ENCODE measurements around the gene KLHDC1.
A peak's percentile ranks its signal among the peaks of the same experiment; 100 is the strongest.

KLHDC1 gene

GRCh38 chr14:49692811-49693734, at the start of gene KLHDC1 (continued):
- TF ChIP-seq ZNF596 (tag by site-specific recombination; IDR thresholded peaks at IDR 0.05) (peak; percentile 24; the same call in 1 of the 2 replicates), ZNF280C (tag by site-specific recombination; IDR thresholded peaks at IDR 0.05) (no peak), RBAK (tag by site-specific recombination; IDR thresholded peaks at IDR 0.05) (no peak), ZSCAN30 (tag by site-specific recombination; IDR thresholded peaks at IDR 0.05) (0 out of 2 replicates have a peak, but pooled peaks have one; percentile 50), ZNF280D (tag by site-specific recombination; IDR thresholded peaks at IDR 0.05) (no peak), PBX3 (CRISPR knock-in tag; IDR thresholded peaks at IDR 0.05) (0 out of 2 replicates have a peak, but pooled peaks have one; percentile 28), CTCF (tag by site-specific recombination; IDR thresholded peaks at IDR 0.05) (no peak), ZNF169 (tag by site-specific recombination; IDR thresholded peaks at IDR 0.05) (no peak), HOXC10 (CRISPR knock-in tag; IDR thresholded peaks at IDR 0.05) (no peak), SP7 (tag by site-specific recombination; IDR thresholded peaks at IDR 0.05) (peak; percentile 42; the same call in 1 of the 2 replicates), ZNF777 (tag by site-specific recombination; IDR thresholded peaks at IDR 0.05; ENCODE audit: borderline replicate concordance) (peak; percentile 74; the same call in 1 of the 2 replicates), MEIS1 (CRISPR knock-in tag; IDR thresholded peaks at IDR 0.05; ENCODE audit: borderline replicate concordance) (no peak), ZNF585B (tag by site-specific recombination; IDR thresholded peaks at IDR 0.05) (no peak), ZNF37A (tag by site-specific recombination; IDR thresholded peaks at IDR 0.05) (no peak), PRDM4 (tag by site-specific recombination; IDR thresholded peaks at IDR 0.05) (0 out of 2 replicates have a peak, but pooled peaks have one; percentile 58), KLF7 (tag by site-specific recombination; IDR thresholded peaks at IDR 0.05; ENCODE audit: borderline replicate concordance) (no peak), KLF9 (tag by site-specific recombination; IDR thresholded peaks at IDR 0.05; ENCODE audit: low read depth) (peak; percentile 22; the same call in 1 of the 2 replicates), ZNF324 (tag by site-specific recombination; IDR thresholded peaks at IDR 0.05) (no peak), ZNF184 (tag by site-specific recombination; IDR thresholded peaks at IDR 0.05) (no peak), ZFP41 (tag by site-specific recombination; IDR thresholded peaks at IDR 0.05; ENCODE audit: borderline replicate concordance) (no peak), ZBTB7A (tag by site-specific recombination; IDR thresholded peaks at IDR 0.05; ENCODE audit: low read depth) (no peak; the same call in 1 of the 2 replicates), ZNF423 (tag by site-specific recombination; IDR thresholded peaks at IDR 0.05) (no peak), ZNF133 (tag by site-specific recombination; IDR thresholded peaks at IDR 0.05) (no peak), ZNF580 (tag by site-specific recombination; IDR thresholded peaks at IDR 0.05) (no peak), ZNF23 (tag by site-specific recombination; IDR thresholded peaks at IDR 0.05; ENCODE audit: borderline replicate concordance) (no peak), ZNF335 (tag by site-specific recombination; conservative IDR thresholded peaks at IDR 0.05) (peak; percentile 79)

Measured in HEK293 (cell line).